ENCODE measurements around the gene VLDLR.

The VLDLR gene

GRCh38 chr9:2621722-2622460 is at the start of gene VLDLR:
VLDLR (plus strand) TSS chr9:2621787; CDS start chr9:2622190, 403 bp downstream.
- DNase-seq: no peak

- DNase-seq: no peak
These were observed 47.4 kb upstream of the VLDLR start for GRCh38 chr9:2574203-2574602.

- no peak for DNase-seq
These were observed 45.0 kb upstream of the VLDLR start for GRCh38 chr9:2576631-2577030.

- DNase-seq: peak; percentile 3
These were observed 38.1 kb upstream of the VLDLR start for GRCh38 chr9:2583308-2584013.

- no peak for DNase-seq
These were observed 29.6 kb upstream of the VLDLR start for GRCh38 chr9:2591967-2592366.

GRCh38 chr9:2593744-2594143 is 27.8 kb upstream of the VLDLR start:
- DNase-seq: no peak

GRCh38 chr9:2595973-2596372 is 25.6 kb upstream of the VLDLR start:
- no peak for DNase-seq

GRCh38 chr9:2597483-2597882 is 24.1 kb upstream of the VLDLR start:
- no peak for DNase-seq

GRCh38 chr9:2599896-2600295 is 21.7 kb upstream of the VLDLR start:
- DNase-seq: no peak

- no peak for DNase-seq
These were observed 21.3 kb upstream of the VLDLR start for GRCh38 chr9:2600307-2600706.

GRCh38 chr9:2601785-2602378 is 19.7 kb upstream of the VLDLR start:
- DNase-seq: no peak

- DNase-seq: no peak
These were observed 18.9 kb upstream of the VLDLR start for GRCh38 chr9:2602704-2603116.

GRCh38 chr9:2603621-2604020 is 18.0 kb upstream of the VLDLR start:
- DNase-seq: no peak

GRCh38 chr9:2605246-2605645 is 16.3 kb upstream of the VLDLR start:
- no peak for DNase-seq

- no peak for DNase-seq
These were observed 13.3 kb upstream of the VLDLR start for GRCh38 chr9:2608276-2608675.

GRCh38 chr9:2610985-2611384 is 10.6 kb upstream of the VLDLR start:
- DNase-seq: no peak

GRCh38 chr9:2611961-2612360 is 9.6 kb upstream of the VLDLR start:
- DNase-seq: no peak

- DNase-seq: no peak
These were observed 7.8 kb upstream of the VLDLR start for GRCh38 chr9:2613730-2614271.

- DNase-seq: no peak
These were observed 6.1 kb upstream of the VLDLR start for GRCh38 chr9:2615497-2615896.

- DNase-seq: no peak
These were observed 4.8 kb upstream of the VLDLR start for GRCh38 chr9:2616692-2617377.

GRCh38 chr9:2618289-2618688 is 3.3 kb upstream of the VLDLR start:
- no peak for DNase-seq

GRCh38 chr9:2620919-2621721 is 467 bp upstream of the VLDLR start:
- no peak for DNase-seq

All from NK-92 treated with Interleukin-12 subunit alpha and Interleukin-12 subunit beta, amount 100 ng/mL, for 24 hours (cell line).